HG02981 (cell line): ENCODE measurements around the gene SNX8.

ENCODE experiments used
- ATAC-seq: cut with Tn5 transposase; IDR thresholded peaks from one replicate; pipeline ENCODE4 v1.9.1; 2021; ENCODE audit warnings: mild to moderate bottlenecking, moderate library complexity; ENCODE audit not compliant: unreplicated experiment

Gene SNX8

GRCh38 chr7:2225336-2225735 is 88.9 kb downstream of the SNX8 start:
- no peak for ATAC-seq

GRCh38 chr7:2224934-2225333 is 89.3 kb downstream of the SNX8 start:
- ATAC-seq: no peak

DNA sequence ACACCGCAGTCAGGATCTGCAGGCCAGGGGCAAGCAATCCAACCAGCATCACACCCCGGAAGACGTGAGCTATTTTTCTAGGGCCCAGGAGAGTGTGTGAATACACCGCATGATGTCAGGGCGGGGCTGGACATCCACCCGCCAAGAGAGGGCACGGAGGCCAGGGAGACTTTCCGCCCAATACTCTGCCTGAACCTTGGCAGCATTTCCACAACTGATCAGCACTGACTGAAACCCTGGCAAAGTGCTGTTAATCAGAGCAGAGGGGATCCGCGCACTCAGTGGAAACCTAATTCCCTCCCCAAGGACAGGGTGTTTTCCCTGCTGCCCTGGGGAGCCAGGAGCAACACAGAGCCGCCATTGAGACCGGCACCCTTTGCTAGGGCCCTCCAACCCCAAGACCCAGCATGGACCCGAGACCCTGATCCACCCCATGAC is 89.7 kb downstream of the SNX8 start:
- no peak for ATAC-seq

GRCh38 chr7:2223321-2223720 is 90.9 kb downstream of the SNX8 start:
- no peak for ATAC-seq

DNA sequence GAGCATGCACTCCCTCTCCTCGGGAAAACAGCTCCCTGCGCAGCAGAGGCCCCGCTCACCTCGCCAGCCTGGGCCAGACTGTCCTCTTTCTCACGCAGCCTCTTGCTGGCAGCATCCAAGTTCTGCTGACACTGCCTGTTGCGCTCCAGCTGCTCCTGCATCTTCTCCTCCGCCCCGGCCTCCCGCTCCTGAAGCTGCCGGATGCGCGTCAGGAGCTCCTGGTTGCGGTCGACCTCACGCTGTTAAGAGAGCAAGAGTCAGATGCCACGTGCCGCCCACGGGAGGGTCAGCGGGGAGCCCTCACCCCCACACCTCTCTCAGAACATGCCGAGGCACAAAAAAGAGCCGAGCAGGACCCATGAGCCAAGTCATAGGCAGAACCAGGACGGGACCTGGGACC is 91.7 kb downstream of the SNX8 start:
- ATAC-seq: no peak

DNA sequence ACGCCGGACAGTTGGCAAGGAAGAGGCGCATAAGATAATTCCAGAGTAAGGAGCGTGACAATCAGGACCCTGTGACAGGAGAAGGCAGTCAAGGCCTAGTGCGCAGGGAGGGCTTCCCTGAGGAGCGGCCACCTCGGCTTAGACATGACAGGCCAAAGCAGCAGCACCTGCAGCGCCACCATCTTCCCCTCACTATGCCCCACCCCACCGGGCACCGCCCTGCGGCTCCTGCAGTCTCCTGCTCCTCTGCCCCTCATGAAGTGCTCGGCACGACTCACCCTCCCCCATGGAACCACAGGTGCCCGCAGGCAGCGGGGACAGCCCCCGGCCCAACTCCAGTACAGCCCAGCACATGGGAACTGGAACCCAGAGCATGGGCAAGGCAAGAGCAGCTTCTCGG is 93.3 kb downstream of the SNX8 start:
- no peak for ATAC-seq

GRCh38 chr7:2220506-2220905 is 93.7 kb downstream of the SNX8 start:
- ATAC-seq: no peak

- no peak for ATAC-seq
These were observed 94.2 kb downstream of the SNX8 start for GRCh38 chr7:2220030-2220429.

DNA sequence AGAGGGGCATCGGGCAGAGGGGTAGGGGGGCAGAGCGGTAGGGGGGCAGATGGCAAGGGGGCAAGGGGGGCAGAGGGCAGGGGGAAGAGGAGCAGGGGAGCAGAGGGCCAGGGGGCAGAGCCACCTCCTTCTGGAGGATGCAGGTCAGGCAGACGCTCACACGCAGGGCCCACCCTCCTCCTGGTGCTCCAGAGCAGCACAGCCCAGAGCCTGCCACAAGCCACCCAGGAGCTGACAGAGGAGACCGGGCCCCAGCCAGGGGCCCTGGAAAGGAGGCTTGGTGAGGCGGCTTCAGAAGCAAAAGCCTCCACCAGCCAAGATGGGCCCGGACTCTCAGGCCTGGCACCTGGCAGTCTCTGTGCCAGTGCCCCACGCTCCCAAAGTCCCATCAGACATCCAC is 94.6 kb downstream of the SNX8 start:
- no peak for ATAC-seq

DNA sequence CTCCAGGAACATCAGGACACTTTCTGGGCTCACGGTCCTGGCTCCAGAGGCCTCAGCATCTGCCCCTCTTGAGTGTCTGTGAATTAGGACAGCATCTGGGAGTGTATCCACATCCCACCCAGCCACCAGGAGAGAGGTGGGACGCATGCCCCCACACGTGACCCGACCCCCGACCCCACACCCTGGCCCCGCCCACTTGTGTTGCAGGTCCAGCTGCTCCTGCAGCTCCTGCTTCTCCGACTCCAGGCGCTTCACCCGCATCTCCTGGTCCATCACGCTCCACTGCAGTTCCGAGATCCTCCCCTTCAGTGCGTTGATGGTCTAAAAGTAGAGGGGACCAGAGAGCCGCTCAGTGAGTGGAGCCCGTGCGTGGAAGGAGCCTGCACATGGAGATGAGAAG is 95.1 kb downstream of the SNX8 start:
- no peak for ATAC-seq

GRCh38 chr7:2218444-2218785 is 95.8 kb downstream of the SNX8 start:
- no peak for ATAC-seq

DNA sequence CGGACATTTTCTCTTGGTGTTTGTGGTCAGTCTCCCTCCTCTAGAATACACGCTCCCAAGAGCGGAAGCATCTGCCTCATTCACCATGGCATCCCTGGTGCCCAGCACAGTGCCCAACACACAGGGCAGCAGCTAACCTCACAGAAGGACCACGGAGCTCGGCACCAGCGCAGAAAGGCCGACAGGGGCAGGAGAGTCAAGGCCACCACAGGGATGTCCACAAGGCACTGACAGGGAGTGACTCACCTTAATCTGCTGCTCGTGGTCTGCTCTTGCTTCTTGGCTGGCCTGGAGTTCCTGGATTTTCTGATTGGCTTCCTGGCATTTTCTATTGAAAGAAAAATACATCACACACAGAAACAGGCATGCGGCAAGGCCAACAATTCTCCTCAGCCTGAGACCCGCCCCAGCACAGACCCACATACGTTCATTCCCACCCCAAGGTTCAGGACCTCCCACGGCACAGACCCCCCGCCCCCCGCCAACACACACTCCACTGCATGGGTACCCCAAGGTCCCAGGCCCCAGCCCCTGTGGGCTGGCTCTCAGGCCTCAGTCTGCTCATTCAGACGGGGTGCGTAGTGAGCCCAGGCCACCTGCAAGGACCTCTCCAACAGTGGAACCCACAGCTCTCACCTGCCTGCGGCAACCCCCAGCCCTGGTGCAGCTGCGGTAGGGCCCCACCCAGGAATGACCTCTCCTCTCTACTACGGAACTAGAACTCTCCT is 96.4 kb downstream of the SNX8 start:
- no peak for ATAC-seq

DNA sequence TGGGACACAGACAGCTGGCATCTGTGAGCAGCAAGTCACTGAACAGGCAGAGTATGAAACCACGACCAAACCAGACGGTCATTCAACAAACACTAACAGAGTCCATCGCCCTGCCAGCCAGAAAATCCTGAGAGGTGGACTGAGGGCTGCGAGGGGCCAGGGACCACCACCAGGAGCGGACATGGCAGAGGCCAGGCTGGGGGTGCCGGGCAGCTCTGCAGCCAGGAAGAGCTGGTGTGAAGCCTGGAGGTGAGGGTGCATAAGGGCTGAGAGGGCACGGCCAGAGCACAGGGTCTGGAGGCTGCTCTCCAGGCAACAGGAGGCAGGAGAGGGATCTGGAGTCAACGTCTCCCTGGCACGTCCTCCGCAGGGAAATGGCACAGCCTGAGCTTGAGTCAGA is 97.0 kb downstream of the SNX8 start:
- ATAC-seq: no peak

- ATAC-seq: no peak
These were observed 98.4 kb downstream of the SNX8 start for GRCh38 chr7:2215851-2216250.

GRCh38 chr7:2214636-2215035 is 99.6 kb downstream of the SNX8 start:
- ATAC-seq: no peak

- no peak for ATAC-seq
These were observed 100.6 kb downstream of the SNX8 start for GRCh38 chr7:2213551-2214215.

DNA sequence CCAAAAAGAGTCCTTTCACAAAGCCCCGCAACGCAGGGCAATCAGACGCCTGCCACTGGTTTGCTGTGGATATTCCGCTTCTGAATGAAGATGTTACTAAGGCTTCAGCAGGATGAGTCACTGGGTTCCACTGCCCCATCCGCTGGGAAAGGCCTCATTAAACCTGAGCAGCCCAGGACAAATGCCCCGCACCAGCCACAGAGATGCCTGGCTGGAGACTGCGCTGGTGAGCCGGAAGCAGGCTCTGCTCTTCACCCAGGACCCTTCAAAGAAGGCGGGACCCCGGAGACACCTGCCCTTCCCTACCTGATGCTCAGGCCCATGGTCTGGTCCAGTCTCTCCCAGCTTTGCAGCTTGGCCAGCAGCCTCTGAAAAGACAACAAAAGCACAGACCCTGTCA is 101.3 kb downstream of the SNX8 start:
- no peak for ATAC-seq

GRCh38 chr7:2211926-2212325 is 102.3 kb downstream of the SNX8 start:
- no peak for ATAC-seq

DNA sequence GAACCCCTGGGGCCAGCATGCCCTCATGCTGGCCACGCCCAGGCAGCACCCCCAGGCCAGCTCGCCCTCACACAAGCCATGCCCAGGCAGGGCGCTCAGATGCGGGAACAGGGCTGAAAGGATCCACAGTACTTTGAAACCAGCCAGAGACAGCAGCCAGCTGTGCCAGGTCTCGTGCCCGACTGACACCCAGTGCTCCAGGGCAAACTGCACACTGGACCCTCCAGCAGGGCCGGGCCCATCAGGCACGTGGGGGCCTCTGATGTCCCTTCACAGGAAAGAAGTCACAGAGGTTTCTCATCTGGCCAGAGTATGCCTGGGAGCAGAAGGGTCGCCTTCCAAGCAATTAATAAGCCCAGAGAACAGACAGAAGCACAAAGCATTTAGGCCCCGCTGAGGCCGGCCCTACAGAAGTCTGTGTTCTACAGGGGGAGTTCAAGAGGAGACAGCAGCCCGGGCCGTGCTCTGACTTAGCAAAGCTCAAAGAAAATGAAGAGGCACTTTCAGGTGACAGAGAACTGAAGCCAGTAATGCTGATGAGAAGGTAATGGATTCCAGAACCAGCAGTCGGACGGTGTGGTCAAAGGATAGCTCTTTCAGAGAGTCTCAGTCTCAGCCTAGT is 102.9 kb downstream of the SNX8 start:
- no peak for ATAC-seq

- no peak for ATAC-seq
These were observed 103.5 kb downstream of the SNX8 start for GRCh38 chr7:2210551-2211258.

DNA sequence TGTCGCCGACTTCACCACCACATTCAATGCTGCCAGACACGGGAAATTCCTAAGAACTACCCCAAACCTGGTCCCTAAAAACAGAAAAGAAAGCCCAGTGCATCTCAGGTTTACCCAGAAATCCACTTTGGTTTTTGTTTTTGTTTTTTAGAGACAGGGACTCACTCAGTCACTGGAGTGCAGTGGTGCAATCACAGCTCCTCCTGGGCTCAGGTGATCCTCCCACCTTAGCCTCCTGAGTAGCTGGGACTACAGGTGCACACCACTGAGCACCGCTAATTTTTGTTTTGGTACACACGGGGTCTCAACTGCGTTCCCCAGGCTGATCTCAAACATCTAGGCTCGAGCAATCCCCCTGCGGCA is 104.3 kb downstream of the SNX8 start:
- ATAC-seq: no peak
